Suprapubic skin (tissue), 4 donors: ENCODE results near the gene AOX1.

ENCODE experiments used
- CTCF ChIP-seq, 2 donors: fragments of 200-600 bp in 1 of 2; fragments of 450-650 bp in 1 of 2; sonication (generic) in 1 of 2; IDR thresholded peaks; one replicate each; pipeline ENCODE4 v1.5.1; 2016 to 2019; ENCODE audit warnings: antibody characterized with exemption in 2 of 2, mild to moderate bottlenecking in 1 of 2, moderate library complexity in 1 of 2
- POLR2A ChIP-seq, 2 donors: fragments of 450-650 bp; IDR thresholded peaks; one replicate each; pipeline ENCODE4 v1.6.1; 2017; ENCODE audit warnings: antibody characterized with exemption in 2 of 2, mild to moderate bottlenecking in 2 of 2, moderate library complexity in 2 of 2
- POLR2AphosphoS5 ChIP-seq, 3 donors: sonication (generic); formaldehyde crosslinking; IDR thresholded peaks; one replicate each; pipeline ENCODE4 v1.6.1; 2017; ENCODE audit warnings: antibody characterized with exemption in 3 of 3

GRCh38 chr2:200713704-200714064 is 127.9 kb downstream of the AOX1 start:
- TF ChIP-seq POLR2AphosphoS5 (IDR thresholded peaks at IDR 0.05) (no peak), CTCF (IDR thresholded peaks at IDR 0.05) (no peak), POLR2A (IDR thresholded peaks at IDR 0.05) (no peak)
